Embryonic facial prominence (tissue), 1 donor: ENCODE data around the gene STAC3.
A peak's percentile ranks its signal among the peaks of the same experiment; 100 is the strongest.

Experiments used
- DNase-seq: peaks from one replicate; pipeline ENCODE4 v3.0.0-alpha.2; 2016; ENCODE audit errors: extremely low spot score

The STAC3 gene

DNA sequence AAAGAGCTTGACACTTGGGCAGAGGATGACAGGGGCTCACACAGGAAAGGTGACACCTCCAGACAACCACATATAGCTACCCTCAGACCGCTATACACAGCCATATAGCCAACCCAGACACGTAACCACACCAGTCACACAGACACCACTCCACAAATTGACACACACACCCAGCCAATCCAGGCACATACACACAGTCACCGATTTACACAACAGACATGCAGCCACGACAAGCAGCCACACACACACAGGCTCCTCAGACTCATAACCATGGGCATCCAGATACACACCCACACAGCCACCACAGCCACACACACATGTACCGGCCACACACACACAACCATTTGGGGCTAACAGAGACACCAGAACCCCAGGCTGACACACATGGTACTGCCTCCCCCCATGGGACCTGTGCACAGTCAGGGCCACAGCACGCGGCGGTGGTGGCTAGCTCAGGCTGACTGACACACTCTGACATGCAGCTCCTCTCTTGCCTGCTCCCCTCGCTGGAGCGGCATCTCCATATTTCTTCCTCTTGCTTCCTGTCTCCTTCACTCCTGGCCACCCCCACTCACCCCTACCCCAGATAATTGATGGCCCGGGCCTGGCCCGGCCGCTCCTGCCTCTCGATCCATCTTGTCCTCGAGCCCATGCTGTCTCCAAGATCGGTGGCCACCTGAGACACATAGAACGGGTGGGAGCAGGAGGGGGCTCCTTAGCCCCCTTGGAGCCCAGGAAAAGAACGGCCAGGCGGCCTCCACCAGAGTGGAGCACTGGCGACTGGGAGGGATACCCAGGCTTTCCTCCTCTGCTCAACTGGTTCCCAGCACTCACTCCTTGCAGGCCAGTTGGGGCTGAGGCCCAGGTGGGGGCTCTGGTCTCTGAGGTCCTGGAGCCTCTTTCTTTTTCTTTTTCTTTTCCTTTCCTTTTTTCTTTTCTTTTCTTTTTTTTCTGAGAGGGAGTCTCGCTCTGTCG lies 27.5 kb downstream of the STAC3 start:
- DNase-seq: no peak

DNA sequence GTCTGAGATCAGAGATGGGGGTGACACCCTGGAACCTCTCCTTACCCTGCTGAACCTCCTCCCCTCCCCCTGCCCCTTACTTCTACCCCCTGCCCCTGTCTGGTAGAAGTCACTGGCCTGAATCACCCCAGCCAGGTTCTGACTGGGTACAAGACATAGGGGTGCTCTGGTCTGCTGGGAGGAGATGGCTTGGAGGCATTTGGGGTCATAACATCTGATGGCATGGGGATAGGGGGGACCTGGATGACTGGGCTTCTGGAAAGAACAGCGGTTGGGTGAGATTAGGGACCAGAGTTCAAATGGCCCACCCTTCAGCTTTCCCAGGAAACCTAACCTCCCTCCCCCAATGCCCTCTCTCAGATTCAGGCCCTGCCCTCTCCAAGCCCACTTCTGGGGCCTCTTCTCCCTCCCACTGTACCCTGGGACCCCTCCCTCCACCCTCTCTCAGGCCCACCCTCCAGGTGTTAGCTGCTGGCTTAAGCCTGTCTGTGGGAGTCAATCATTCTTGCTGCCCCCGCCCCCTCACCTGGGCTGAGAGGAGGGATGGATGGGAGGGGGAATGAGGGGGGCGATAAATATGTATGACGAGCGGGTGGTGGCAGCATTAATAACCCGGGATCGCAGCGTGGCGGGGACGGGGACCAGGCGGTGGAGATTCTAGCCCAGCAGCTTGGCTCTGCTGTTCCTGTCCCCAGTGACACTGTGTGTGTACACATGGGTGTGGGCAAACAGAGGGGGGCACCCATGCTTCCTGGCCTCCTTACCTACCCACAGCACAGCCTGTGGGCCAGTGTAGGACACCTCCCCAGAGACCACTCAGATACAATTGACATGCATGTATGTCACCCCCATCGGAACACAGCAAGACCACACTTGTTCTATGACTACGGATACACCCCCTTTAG lies 28.4 kb downstream of the STAC3 start:
- no peak for DNase-seq

DNA sequence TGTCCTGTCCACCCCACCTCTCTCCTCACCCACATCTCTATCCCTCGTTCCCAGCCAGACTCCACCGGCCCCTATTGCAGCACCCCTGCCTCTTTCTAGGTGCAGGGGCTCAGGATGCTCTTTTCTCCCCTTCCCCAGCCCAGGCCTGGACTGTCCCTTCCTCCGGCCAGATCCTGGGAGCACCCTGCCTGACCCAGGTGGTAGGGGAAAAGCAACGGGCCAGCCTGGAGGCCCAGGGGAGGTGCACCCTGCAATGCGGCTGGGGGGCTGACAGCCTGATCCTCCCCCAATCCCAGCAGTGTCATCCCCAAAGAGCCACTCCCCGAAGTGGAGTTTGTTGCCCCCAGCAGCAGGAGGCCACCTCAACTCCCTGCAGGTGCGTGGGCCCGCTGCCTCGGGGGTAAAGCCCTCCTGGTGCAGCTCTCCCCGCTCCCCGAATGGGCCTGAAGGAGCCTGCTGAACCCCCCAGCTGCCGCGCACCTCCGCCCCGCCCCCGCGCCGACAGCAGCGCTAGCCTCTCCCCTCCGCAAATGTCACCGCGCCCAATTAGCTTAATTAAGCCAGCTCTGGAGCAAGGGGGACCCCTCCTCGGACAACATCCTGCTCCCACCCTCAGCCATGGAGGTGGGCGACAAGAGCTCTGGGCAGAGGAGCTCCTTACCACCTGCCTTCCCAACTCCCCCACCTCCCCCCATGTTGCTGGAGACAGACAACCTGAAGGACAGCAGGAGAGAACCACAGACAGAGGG lies 29.6 kb downstream of the STAC3 start:
- DNase-seq: no peak

DNA sequence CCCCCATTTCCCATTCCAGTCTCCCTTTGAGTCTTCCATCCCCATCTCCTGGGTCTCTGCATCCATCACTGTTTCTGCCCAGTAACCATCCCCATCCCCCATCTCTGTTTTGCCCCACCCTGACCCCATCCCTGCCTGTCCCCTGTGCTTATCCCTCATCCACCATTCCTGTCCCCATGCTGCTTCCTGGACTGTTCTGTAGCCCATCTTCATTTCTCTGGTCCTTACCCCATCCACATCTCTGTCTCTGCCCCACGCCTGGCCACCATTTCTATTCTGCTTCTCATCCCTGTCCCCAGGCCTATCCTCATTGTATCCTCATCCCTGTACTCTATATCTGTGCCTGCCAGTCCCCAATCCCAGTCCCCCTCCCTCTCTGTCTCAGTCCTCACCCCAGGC lies 30.2 kb downstream of the STAC3 start:
- no peak for DNase-seq

DNA sequence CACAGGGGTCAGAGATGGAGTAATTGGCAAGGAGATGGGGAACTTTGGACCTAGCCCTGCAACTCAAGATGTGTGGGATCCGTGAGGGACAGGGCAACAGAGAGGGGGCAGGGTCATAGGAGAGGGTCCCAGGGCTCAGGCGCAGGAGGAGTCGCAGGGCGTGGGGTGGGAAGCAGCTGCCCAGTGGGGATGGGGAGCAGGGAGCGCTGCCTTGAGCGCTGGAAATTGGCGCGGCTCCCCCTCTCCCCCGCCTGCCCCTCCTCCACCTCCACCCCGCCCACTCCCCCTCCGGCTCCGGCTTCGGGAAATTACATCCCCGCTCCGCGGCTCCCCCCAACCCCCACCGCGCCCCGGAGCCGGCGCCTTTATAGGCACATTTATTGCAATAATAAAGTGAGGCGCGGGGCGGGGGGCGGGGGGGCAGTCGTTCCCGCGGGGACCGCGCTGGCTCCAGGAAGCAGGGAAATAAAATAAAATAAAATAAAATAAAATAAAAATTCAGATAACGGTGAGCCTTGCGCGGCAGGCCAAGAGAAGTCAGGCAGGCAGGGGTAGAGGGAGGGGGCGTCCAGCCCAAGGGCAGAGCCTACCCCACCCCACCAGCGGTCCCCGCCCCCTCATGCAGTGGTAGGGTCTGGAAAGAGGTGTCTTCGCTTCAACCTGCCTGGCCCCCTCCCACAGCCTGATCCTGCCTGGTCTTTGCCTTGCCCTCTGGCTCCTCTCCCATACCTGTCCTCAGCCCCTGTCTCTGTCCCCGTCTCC lies 30.8 kb downstream of the STAC3 start:
- no peak for DNase-seq

DNA sequence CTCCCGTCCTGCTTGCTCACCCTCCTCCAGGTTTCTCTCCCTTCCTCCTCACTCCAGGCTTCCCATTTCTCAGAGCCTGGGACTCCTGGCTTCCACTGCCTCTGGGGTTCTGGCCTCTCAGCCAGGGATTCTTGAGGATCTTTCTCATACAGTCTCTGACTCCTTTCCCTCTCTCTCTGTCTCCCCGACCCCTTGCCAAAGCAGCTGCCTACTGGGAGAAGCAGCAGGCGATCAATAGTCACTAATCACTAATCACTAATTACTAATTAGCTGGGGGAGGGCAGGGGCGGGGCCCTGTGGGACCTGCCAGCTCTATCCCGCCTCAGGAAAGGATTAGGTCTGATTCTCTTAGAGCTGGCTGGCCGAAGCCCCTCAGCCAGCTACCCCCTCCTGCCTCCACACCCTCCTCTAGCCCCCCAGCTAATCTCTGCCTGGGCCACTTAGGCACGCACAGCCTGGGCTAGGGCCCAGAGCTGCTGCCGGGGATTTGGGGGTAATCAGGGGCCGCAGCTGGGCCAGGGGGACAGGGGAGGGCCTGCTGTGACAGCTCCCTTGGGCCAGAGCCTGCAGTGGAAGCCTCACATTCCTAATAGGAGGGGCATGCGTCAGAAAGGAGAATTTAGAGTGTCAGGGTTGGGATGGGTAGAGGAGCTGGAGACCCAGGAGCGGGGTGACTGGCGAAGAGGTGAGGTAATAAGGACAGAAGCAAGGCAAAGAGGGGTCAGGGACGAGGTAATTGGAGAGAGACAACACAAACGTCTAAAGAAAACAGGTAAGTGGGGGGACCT lies 31.6 kb downstream of the STAC3 start:
- no peak for DNase-seq

DNA sequence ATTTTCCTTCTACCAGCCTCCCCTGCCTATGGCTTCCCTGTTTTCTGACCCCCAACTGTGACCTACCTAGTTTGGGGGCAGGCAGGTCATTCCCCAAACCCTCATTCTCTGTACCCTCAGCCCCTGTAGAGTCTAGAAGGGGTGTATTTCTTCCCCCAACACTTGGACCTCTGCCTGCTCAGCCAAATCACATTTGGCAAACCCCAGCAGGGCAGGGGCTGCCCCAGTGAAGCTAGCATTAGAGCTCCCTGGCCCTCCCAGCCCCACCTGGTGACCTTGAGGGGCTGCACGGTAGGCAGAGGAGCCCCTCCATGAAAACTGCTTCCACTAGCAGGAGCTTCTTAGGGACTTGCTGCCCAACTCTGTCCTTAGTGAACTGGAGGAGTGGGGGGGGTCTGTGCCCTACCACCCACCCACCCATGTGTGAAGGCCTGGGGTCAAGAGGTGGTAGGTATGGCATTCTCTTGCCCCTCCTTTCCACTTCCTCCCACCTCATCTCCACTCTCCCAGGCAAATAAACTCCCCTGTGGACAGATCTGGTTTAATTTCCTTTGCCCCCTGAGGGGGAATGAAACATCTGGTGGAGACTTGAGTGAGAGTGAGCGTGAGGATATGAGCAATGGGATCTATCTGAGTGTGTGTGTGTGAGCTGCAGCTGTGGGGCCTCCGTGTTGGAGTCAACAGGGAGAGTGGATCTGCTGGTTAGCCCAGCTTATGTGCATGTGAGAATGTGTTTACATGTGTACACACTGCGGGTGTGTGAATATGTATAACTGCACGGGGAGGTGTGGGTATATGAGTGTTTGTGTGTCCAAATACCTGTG lies 32.7 kb downstream of the STAC3 start:
- no peak for DNase-seq

DNA sequence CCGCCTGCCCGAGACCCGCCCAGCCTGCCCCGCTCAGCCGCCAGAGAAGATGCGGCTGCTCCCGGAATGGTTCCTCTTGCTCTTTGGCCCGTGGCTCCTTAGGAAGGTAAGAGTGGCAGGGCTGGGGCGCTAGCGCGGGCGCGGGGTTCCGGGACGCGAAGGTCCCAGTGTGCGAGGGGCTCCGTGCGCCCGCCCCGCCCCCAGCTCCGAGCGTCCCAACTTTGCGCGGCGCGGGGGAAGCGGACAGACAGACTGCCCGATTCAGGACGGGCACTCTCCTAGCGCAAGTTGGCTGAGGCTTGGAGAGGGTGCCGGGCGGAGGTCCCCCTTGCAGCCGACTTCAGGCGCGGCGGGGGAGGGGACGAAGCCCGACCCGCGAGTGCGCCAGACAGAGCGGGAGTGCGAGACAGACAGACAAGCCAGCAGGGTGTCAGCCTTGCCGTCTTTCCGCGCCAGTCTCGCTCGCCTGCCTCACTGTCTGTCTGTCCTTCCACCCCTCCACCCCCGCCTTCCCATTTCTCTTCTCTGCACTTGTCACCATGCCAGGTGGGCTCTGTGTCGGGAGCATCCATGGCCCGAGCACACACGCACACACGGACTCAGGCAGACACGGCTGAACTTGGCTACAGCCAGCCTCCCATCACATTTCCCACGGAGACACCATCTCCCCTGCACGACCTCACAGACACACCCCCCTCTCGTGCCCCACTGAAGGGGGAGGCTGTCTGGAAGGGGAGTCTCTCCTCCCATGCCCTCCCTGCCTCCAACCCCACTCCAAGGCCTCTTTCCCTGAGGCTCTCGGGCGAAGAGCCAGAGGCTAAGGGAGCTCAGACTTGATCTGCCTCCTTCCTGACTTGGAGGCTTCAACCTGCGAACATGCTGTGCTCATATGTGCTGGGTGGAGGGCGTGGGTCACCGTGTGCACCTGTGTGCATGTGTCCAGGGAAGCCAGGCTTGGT lies 33.8 kb downstream of the STAC3 start:
- no peak for DNase-seq

DNA sequence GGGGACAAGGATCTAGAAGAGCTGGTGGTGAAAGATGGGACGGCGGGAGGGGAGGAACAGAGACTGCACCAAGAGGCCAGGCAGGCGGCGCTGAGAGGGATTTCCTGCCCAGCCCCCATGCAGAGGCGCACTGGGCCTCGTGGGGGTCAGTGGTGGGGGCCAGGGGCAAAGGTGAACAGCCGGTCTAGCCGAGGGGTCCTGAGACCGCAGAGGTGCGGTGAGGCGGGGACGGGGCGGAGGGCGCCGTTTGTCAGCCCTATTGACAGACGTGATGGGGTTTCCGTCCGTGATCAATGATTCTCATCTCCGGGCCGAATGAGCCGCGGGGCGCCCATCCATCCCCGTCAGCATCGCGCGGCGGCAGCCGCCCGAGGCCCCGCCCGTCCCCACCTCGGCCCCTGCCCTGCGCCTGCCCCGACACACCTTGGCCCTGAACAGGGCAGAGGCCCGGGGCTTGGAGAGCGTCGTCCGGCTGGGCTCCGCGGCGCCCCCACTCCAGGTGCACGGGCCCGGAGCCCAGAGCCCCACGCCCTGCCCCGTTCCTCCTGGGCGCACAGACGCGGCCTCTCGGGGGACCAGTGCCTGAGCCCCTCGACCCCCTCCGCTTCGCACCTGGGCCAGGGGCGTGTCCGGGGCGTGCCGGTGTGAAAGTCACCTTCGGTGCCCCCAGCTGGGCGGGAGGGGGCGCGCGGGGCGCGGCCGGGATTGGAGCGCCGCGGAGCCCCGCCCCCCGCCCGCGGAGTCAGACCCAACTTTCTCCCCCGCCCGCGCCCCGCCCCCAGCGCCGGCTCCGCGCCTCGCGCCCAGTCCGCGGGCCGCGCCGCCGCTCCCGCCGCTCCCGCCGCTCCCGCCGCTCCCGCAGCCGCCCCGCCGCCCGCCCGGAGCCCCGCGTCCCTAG lies 34.7 kb downstream of the STAC3 start, which contains the start of gene NXPH4:
NXPH4 (plus strand) TSS at position 781 of the 898 bp plus-strand sequence. CDS start 176 bp downstream, outside the sequence.
- DNase-seq: no peak

DNA sequence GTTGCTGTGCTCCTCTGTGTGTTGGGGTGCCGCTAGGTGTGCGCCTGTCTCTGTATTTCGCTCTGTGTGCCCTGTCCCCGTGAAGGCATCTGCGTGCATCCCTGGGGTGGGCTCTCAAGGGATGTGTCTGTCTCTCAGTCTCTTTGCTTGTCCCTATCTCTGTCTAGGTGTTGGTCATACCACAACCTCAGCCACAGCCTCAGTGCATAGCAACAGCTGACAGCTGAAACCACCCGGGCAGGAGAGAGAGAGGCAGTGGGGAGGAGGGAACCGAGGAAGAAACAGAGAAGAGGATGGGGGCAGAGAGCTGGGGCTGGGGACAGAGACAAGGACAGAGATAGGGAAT lies 35.3 kb downstream of the STAC3 start:
- no peak for DNase-seq

DNA sequence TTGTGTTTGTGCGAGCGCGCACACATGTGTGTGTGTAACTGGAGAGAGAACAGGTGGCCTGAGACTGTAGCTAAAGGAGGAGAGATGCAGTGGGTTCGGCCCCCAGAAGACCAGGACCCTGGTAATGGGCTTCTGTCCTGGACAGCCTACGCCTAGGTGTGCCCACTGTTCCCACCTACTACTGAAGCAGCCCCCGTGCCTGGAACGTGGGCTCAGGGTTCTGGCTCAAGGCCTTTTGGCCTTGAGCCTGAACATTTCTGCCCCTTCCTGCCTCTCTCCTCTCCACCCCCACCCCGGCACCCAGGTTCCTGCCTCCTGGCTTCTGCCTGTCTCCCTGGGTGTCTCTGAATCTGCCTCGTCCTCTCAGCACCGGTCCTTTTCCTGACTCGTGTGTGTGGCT lies 35.9 kb downstream of the STAC3 start:
- DNase-seq: no peak

DNA sequence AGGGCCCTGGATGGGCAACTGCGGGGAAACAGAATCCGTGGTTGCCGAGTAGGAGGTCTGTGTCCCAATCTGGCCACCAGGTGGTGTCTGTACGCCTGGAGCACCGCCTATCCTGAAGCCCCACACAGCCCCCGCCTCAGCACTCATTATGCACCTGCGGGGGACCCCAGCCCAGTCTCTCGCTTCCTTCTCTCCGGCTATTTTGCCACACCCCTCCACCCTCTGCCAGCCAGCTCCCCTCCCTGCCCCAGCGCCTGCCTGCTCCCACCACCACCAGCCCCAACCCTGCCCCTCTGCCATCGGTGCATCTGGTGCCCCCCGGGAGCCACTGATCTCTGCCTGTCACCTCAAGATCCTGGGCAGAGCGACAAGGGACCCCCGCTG lies 36.6 kb downstream of the STAC3 start:
- no peak for DNase-seq

DNA sequence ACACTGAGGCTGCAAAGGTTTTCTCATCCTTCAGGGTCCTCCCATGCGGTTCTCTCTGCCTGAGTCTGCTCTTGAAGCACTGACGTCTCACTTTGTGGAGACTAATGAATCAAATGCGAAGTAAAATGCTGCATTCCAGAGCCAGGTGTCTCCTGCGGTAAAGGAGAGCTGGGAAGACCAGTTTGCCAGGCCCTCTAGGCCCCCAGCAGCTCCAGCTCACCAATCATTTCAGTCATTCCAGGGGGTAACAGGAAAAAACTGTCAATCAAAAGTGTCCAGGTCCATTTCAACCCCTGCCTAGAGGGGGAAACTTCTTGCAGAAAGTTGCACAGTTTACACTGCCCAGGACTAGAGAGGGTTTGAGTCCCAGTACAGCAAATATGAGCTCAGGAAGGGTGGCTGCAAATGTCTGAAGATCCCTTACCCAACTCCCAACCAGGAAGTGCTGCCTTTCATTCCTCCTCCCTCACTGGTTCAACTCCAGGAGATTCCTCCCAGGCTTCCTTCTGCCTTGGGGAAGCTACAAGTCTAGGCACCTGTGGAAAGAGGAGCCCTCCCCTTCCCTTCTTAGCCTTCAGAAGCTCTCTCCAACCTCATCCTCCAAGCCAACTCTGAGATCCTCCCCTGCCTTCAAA lies 37.1 kb downstream of the STAC3 start:
- no peak for DNase-seq

DNA sequence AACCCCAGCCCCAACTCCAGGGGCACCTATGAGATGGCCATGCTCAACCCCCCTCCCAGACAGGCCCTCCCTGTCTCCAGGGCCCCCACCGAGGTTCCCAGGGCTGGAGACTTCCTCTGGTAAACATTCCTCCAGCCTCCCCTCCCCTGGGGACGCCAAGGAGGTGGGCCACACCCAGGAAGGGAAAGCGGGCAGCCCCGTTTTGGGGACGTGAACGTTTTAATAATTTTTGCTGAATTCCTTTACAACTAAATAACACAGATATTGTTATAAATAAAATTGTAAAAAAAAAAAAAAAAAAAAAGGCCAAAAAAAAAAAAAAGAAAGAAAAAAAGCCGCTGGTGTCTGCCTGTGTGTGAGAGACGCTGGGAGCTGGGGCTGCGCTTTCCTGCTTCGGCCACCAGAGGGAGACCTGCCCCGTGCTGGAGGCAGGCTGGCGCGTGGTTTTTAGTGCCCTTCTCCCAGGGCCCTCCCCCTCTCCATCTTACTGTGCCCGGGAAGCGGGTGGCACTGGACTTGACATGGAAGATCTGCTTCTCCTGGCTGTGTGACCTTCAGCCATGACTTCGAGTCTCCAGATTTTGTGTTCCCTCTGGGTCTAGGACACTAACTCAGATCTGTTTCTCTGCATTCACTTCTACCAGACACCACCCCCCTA lies 37.8 kb downstream of the STAC3 start:
- peak; percentile 77 for DNase-seq

DNA sequence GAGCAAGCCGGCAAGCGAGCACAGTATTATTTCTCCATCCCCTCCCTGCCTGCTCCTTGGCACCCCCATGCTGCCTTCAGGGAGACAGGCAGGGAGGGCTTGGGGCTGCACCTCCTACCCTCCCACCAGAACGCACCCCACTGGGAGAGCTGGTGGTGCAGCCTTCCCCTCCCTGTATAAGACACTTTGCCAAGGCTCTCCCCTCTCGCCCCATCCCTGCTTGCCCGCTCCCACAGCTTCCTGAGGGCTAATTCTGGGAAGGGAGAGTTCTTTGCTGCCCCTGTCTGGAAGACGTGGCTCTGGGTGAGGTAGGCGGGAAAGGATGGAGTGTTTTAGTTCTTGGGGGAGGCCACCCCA lies 38.3 kb downstream of the STAC3 start:
- DNase-seq: no peak
